Stimulated activated CD8-positive, alpha-beta memory T cell treated with anti-CD3 and anti-CD28 coated beads, Interleukin-4, amount 100 ng/mL, for 4 hours (primary cell): ENCODE results near the gene TRIM4.
"Not testable (repeated sequence)": the region's sequence is repeated elsewhere in the genome, so short reads cannot be mapped to it uniquely, and the experiment has no call there.

Experiments used
- DNase-seq, 2 donors: peaks; one replicate each; pipeline ENCODE4 v3.0.0-alpha.2; 2020; ENCODE audit warnings: low read depth in 2 of 2, low spot score in 1 of 2

TRIM4 gene, protein sequence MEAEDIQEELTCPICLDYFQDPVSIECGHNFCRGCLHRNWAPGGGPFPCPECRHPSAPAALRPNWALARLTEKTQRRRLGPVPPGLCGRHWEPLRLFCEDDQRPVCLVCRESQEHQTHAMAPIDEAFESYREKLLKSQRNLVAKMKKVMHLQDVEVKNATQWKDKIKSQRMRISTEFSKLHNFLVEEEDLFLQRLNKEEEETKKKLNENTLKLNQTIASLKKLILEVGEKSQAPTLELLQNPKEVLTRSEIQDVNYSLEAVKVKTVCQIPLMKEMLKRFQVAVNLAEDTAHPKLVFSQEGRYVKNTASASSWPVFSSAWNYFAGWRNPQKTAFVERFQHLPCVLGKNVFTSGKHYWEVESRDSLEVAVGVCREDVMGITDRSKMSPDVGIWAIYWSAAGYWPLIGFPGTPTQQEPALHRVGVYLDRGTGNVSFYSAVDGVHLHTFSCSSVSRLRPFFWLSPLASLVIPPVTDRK

GRCh38 chr7:99918959-99919813 lies at the start of gene TRIM4:
TSS of gene TRIM4 (minus strand) at chr7:99919530. CDS start at chr7:99919401, 129 bp downstream.
- peak; percentile 73 to 79 for DNase-seq

DNA sequence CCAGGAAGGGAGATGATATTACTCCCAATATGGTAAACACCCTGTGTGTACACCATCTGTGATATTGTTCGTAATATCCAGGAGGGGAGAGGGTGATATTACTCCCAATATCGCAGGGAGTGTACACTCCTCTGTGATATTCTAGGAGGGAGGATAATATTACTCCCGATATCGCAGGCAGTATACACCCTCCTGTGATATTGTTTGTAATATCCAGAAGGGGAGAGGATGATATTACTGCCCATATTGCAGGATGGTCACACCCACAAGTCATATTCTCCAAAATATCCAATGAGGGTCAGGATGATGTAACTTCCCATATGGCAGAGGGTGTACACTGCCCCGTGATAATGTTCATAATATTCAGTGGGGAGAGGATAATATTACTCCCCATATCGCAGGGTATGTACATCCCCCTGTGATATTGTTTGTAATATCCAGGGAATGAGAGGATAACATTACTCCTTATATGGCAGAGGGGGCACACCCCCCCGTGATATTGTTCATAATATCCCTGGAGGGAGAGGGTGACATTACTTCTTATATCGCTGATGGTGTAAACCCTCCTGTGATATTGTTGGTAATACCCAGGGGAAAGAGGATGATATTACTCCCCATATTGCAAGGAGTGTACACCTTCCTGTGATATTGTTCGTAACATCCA lies 39.4 kb upstream of the TRIM4 start:
- DNase-seq: no peak

DNA sequence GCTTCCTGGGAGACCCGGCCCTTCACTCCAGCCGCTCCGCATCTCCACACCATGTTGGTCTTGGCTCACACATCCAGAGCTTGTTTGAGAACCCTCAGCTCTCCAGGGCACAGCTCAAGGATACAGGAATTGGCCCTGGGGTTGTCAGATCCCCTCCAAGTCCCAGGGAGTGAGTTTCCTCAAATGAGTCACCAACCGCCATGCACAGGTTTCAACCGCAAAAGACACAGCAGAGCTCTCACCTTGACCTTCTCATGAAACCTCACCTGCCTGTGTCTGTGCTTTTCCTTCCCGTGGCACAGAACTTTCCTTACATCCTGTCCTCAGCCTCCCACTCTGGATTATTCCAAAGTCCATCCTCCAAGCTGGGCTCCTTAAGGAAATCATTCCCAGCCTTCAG lies 35.9 kb upstream of the TRIM4 start:
- DNase-seq: no peak

- not testable (repeated sequence) for DNase-seq
These were observed 35.3 kb upstream of the TRIM4 start for GRCh38 chr7:99954643-99955042.

- no peak for DNase-seq
These were observed 34.3 kb upstream of the TRIM4 start for GRCh38 chr7:99953649-99954048.

DNA sequence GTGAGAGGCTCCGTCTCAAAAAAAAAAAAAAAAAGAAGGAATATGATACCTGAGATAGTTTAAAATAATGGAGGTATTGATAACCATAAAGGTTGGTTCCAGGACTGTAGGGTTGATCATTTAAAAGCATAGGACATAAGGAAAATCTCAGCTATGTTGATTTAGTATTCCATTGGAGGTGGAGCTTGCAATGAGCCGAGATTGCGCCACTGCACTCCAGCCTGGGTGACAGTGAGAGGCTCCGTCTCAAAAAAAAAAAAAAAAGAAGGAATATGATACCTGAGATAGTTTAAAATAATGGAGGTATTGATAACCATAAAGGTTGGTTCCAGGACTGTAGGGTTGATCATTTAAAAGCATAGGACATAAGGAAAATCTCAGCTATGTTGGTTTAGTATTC lies 33.3 kb upstream of the TRIM4 start:
- DNase-seq: not testable (repeated sequence)

- DNase-seq: not testable (repeated sequence)
These were observed 31.5 kb upstream of the TRIM4 start for GRCh38 chr7:99950819-99951218.

GRCh38 chr7:99949645-99950228 lies 30.4 kb upstream of the TRIM4 start:
- DNase-seq: no peak

- DNase-seq: no peak
These were observed 28.3 kb upstream of the TRIM4 start for GRCh38 chr7:99947608-99948007.

GRCh38 chr7:99944497-99945070 lies 25.3 kb upstream of the TRIM4 start:
- DNase-seq: no peak

- no peak for DNase-seq
These were observed 24.5 kb upstream of the TRIM4 start for GRCh38 chr7:99943641-99944496.

- DNase-seq: no peak
These were observed 19.0 kb upstream of the TRIM4 start for GRCh38 chr7:99938296-99938695.

DNA sequence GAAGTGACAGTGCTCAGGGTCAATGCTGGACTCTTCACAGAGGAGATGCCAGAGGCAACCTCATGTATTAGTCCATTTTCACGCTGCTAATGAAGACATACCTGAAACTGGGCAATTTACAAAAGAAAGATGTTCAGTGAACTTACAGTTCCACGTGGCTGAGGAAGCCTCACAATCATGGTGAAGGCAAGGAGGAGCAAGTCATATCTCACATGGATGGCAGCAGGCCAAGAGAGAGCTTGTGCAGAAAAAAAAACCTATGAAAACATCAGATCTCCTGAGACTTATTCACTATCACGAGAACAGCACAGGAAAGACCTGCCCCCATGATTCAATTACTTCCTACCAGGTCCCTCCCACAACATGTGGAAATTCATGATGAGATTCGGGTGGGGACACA lies 15.7 kb upstream of the TRIM4 start:
- not testable (repeated sequence) for DNase-seq

GRCh38 chr7:99930376-99930775 lies 11.0 kb upstream of the TRIM4 start:
- DNase-seq: no peak

DNA sequence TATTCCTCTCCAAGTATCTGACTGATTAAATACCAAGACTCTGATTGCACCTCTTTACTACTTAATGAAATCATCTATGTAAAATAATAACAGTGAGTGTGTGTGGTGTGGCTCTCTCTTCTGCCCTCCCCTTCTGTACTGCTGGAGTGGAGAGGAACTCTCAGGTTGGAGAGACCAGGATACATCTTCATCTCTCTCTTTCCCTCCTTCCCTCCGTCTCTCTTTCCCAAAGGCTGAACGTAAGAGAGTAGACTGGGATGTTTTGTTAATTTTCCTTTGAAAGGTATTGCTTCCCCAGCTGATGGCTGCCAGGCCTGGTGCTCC lies 10.4 kb upstream of the TRIM4 start:
- no peak for DNase-seq

DNA sequence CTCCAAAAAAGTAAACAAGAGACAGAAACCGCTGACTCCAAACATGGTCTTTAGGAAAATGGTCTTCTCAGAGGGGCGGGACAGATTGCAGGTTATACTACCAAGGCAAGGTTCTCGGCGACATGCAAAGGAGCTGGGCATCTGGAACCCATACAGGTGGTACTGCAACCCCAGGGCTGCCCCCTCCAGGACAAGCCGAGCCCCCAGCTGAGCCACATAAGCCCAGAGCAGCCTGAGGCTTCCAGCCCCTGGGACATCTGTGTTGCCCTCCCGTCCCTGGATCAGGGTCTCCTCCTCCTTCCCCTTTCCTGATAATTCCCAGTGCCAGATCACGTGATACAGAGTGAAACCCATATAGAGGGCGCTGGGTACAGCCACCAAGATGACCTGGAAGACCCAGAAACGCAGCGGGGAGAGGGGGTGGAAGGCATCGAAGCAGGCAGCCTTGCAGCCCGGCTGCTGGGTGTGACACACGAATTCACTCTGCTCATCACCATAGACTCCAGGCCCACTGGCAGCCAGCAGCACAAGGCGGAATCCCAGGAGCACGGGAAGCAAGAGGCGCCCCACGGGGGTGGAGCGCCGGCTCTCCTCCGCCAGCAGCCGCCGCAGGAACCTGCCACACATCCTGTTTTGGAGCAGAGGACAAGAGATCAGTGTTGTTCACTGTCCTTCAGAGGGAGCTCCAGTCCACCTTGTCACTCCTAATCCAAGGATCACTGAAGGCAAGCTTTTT lies 9.8 kb upstream of the TRIM4 start, which contains the start of gene GJC3:
TSS of gene GJC3 (minus strand) at position 627 of the 736 bp plus-strand sequence. CDS start at position 627, 0 bp downstream.
- DNase-seq: no peak

- no peak for DNase-seq
These were observed 8.9 kb upstream of the TRIM4 start for GRCh38 chr7:99928188-99928587.

DNA sequence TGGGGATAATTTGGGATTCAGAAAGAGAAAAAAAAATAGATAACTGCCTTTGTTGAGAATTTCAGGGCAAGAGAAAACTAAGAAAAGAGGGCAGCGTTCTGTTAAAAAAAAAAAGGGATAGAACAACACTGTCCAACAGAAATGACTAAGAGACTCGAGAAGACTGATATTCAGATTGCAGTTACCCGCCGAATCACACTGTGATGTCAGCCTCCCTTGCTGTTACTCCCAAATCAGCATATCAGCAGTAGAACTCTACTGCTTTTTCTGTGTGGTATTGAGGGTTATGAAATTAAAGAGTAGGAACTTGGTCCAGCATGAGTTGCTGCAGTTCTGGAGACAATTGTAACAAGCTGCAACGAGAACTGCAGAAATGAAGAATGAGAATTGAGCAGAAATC lies 8.2 kb upstream of the TRIM4 start:
- no peak for DNase-seq

GRCh38 chr7:99926321-99926720 lies 7.0 kb upstream of the TRIM4 start:
- no peak for DNase-seq
